Smooth muscle cell of the brain vasculature (primary cell): Measurements from ENCODE around the gene BAG5.
"Not testable (repeated sequence)": the region's sequence is repeated elsewhere in the genome, so short reads cannot be mapped to it uniquely, and the experiment has no call there.

ENCODE experiments used
- DNase-seq: peaks from one replicate; pipeline ENCODE4 v3.0.0-alpha.2; 2012; ENCODE audit warnings: low read depth, low spot score

BAG5 gene

GRCh38 chr14:103534576-103535061, 27.8 kb downstream of the BAG5 start:
- DNase-seq: no peak

GRCh38 chr14:103533999-103534575, 28.4 kb downstream of the BAG5 start:
- no peak for DNase-seq

- no peak for DNase-seq
These were observed 29.1 kb downstream of the BAG5 start for GRCh38 chr14:103533137-103533998.

- no peak for DNase-seq
These were observed 30.0 kb downstream of the BAG5 start for GRCh38 chr14:103532216-103533136.

GRCh38 chr14:103531421-103532215, 30.8 kb downstream of the BAG5 start:
- DNase-seq: no peak

- no peak for DNase-seq
These were observed 31.6 kb downstream of the BAG5 start for GRCh38 chr14:103530831-103531230.

- DNase-seq: no peak
These were observed 32.1 kb downstream of the BAG5 start for GRCh38 chr14:103530390-103530789.

GRCh38 chr14:103529383-103530365, 32.8 kb downstream of the BAG5 start:
- DNase-seq: no peak

GRCh38 chr14:103528587-103529382, 33.7 kb downstream of the BAG5 start, which contains the start of gene TRMT61A:
TSS of gene TRMT61A (plus strand) at chr14:103529196. CDS start at chr14:103529979, 783 bp downstream.
- peak; percentile 70 for DNase-seq

GRCh38 chr14:103528146-103528586, 34.3 kb downstream of the BAG5 start:
- DNase-seq: no peak

GRCh38 chr14:103527408-103528145, 34.9 kb downstream of the BAG5 start:
- no peak for DNase-seq

- DNase-seq: no peak
These were observed 35.6 kb downstream of the BAG5 start for GRCh38 chr14:103526914-103527248.

- no peak for DNase-seq
These were observed 36.1 kb downstream of the BAG5 start for GRCh38 chr14:103526247-103526913.

GRCh38 chr14:103525430-103526246, 36.8 kb downstream of the BAG5 start:
- not testable (repeated sequence) for DNase-seq

- DNase-seq: no peak
These were observed 38.2 kb downstream of the BAG5 start for GRCh38 chr14:103524002-103524935.

- DNase-seq: no peak
These were observed 38.9 kb downstream of the BAG5 start for GRCh38 chr14:103523575-103523954.
